T follicular helper cell (primary cell): Measurements from ENCODE around the gene VSNL1.

Source experiments
- DNase-seq: peaks from one replicate; pipeline ENCODE4 v3.0.0-alpha.2; 2020; ENCODE audit warnings: low read depth

Gene VSNL1

GRCh38 chr2:17614174-17614930, 73.9 kb downstream of the VSNL1 start:
- DNase-seq, result no peak

GRCh38 chr2:17615147-17615546, 74.7 kb downstream of the VSNL1 start:
- no peak for DNase-seq

- DNase-seq, result no peak
Measured at GRCh38 chr2:17615728-17616351, 75.3 kb downstream of the VSNL1 start.

GRCh38 chr2:17616405-17616804, 75.9 kb downstream of the VSNL1 start:
- no peak for DNase-seq

- no peak for DNase-seq
Measured at GRCh38 chr2:17617516-17617915, 77.0 kb downstream of the VSNL1 start.

- no peak for DNase-seq
Measured at GRCh38 chr2:17617955-17618354, 77.5 kb downstream of the VSNL1 start.

GRCh38 chr2:17620280-17620679, 79.8 kb downstream of the VSNL1 start:
- DNase-seq, result no peak

GRCh38 chr2:17620841-17621240, 80.3 kb downstream of the VSNL1 start:
- DNase-seq, result no peak

GRCh38 chr2:17621781-17622180, 81.3 kb downstream of the VSNL1 start:
- DNase-seq, result no peak

GRCh38 chr2:17625446-17625845, 85.0 kb downstream of the VSNL1 start:
- no peak for DNase-seq

- DNase-seq, result no peak
Measured at GRCh38 chr2:17626986-17627385, 86.5 kb downstream of the VSNL1 start.

- DNase-seq, result no peak
Measured at GRCh38 chr2:17627434-17627833, 86.9 kb downstream of the VSNL1 start.

- no peak for DNase-seq
Measured at GRCh38 chr2:17628349-17629261, 88.1 kb downstream of the VSNL1 start.

- DNase-seq, result no peak
Measured at GRCh38 chr2:17630089-17630488, 89.6 kb downstream of the VSNL1 start.

GRCh38 chr2:17634997-17635396, 94.5 kb downstream of the VSNL1 start:
- no peak for DNase-seq

- DNase-seq, result no peak
Measured at GRCh38 chr2:17636257-17636656, 95.8 kb downstream of the VSNL1 start.

- no peak for DNase-seq
Measured at GRCh38 chr2:17637131-17637906, 96.8 kb downstream of the VSNL1 start.

- DNase-seq, result no peak
Measured at GRCh38 chr2:17638196-17638743, 97.8 kb downstream of the VSNL1 start.

- DNase-seq, result no peak
Measured at GRCh38 chr2:17640406-17640805, 99.9 kb downstream of the VSNL1 start.

- DNase-seq, result no peak
Measured at GRCh38 chr2:17643031-17643615, 102.6 kb downstream of the VSNL1 start.
